ENCODE data around the gene THADA. TPM values are rescaled to one million over a fixed set of nuclear protein-coding genes. Genes with fewer than 3 reads are reported as not detected.

THADA gene
- total RNA-seq, 2 donors from 2014 or later: 23.7 to 69.5 TPM

DNA sequence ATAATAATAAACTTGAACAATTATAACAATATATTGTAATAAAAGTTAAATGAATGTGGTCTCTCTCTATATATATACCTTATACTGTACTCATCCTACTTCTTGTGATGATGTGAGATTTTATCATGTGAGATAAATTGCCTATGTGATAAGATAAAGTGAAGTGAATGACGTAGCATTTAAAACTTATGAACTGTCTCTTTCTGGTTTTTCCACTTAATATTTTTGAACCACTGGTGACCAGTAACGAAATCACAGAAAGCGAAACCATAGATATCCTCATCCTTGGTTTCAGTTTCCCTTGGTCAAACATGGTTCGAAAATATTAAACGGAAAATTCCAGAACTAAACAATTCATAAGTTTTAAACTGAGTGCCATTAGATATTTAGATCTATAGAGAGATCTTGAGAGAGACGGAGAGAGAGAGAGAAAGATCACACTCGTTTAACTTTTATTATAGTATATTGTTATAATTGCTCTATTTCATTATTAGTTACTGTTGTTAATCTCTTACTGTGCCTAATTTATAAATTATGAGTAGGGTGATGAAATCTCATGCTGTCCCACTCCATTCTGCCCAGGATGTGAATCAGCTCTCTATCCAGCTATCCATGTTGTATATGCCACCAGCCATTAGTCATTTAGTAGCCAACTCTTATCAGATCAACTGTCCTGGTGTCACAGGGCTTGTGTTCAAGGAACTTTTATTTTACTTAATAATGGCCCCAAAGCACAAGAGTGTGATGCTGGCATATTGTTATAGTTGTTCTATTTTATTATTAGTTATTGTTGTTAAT lies 156.8 kb downstream of the THADA start:
- no peak overlapping the region for H3K27ac Mint-ChIP-seq

DNA sequence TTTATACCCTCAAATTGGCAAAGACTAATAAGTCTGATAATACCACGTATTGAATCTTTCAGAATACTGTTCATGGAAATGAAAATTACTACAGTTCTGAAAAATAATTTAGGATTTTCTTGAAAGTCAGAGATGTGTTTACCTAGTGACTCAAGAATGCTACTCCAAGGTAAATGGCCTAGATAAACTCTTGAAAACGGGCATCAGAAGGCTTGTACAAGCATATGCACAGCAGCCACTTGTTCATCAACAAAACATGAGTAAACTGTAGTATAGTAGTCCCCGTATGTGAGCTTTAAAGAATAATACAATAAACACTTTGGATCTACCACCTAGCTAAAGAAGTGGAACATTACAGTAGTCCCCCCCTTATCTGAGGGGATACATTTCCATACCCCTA lies 157.5 kb downstream of the THADA start:
- Mint-ChIP-seq H3K27ac (no peak overlapping the region), H3K27me3 (no peaks in the 10 kb centered on the region), H3K4me3 (no peak overlapping the region), H3K36me3 (no peaks in the 10 kb centered on the region), H3K9me3 (no peaks in the 10 kb centered on the region), H3K4me1 (ENCODE audit: low read depth in 2 of 2) (peaks cover 9 to 12% of the 10 kb centered on the region in 2 donors)
- DNase-seq (ENCODE audit: low spot score) (no peak), ATAC-seq (no peak)

More for the DNA sequence above, 156.8 kb downstream of the THADA start:
- no peak for ATAC-seq
- DNase-seq (ENCODE audit: low spot score): no peak
- Mint-ChIP-seq H3K36me3 (no peaks in the 10 kb centered on the region), H3K9me3 (no peaks in the 10 kb centered on the region), H3K4me1 (ENCODE audit: low read depth in 2 of 2) (peaks cover 6 to 12% of the 10 kb centered on the region in 2 donors), H3K27me3 (no peaks in the 10 kb centered on the region), H3K4me3 (peak overlapping the region; percentile 38)

DNA sequence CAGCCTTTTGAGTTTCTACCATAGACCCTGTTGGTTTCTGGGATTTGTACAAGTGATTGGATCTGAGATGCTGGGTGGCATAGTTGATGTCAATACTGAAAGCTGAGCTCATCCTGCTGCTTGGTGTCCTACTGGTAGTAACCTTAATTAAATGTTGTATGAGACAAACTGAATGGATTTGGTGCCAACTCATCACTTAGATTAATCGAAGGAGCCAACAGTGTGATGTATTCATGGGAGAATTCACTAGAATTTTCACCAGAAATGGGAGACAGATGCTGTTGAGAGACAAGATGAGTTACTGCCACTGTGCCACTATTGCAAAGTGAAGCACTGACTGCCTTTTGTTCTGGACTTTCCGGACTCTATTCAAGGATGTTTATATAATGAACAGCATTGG lies 158.5 kb downstream of the THADA start:
- Mint-ChIP-seq H3K27me3 (no peaks in the 10 kb centered on the region), H3K27ac (no peak overlapping the region), H3K4me3 (no peak overlapping the region), H3K36me3 (no peaks in the 10 kb centered on the region), H3K9me3 (no peaks in the 10 kb centered on the region), H3K4me1 (ENCODE audit: low read depth in 2 of 2) (peaks cover 9 to 12% of the 10 kb centered on the region in 2 donors)
- DNase-seq (ENCODE audit: low spot score) (no peak), ATAC-seq (no peak)

DNA sequence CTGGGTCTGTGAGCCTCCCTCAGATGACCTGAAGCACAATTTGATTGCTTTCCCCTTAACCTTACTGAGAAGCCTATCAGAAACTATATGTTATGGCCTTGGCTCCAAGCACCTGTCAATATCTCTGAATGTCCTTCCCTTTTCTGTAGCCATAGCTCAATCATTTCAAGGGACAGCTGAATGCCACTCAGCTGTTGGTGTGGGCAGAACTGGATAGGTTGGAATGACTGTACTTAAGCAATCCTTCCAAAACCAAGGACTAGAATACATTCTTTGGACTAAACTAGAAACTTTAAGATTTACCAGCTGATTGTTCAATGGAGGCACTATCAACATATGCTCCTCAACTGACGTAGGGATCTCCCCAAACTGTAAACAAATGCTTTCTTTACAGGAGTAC lies 159.4 kb downstream of the THADA start:
- H3K27me3 Mint-ChIP-seq: no peaks in the 10 kb centered on the region
- no peak for DNase-seq (ENCODE audit: low spot score)
- no peaks in the 10 kb centered on the region for H3K36me3 Mint-ChIP-seq
- H3K4me1 Mint-ChIP-seq (ENCODE audit: low read depth in 2 of 2): peaks cover 9 to 12% of the 10 kb centered on the region in 2 donors
- H3K4me3 Mint-ChIP-seq: no peak overlapping the region
- no peaks in the 10 kb centered on the region for H3K9me3 Mint-ChIP-seq
- no peak for ATAC-seq
- no peak overlapping the region for H3K27ac Mint-ChIP-seq

DNA sequence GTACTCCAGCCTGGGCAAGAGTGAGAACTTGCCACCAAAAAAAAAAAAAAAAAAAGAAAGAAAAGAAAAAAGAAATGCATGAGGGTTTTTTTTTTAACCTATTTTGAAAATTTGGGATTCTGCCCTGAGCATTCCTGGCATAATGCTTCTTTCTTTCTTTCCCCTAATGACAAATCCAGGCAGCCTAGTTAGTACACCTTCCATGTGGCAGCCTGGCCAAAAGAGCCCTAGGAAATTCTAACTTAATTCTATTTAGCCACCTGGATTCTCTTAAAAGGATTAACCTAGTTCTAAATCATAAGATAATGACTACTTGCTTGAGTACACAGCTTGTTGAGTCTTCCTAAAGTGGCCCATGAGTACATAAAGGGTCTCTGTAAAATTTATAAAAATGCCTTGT lies 160.1 kb downstream of the THADA start:
- H3K9me3 Mint-ChIP-seq: no peaks in the 10 kb centered on the region
- no peak for ATAC-seq
- no peaks in the 10 kb centered on the region for H3K36me3 Mint-ChIP-seq
- H3K27ac Mint-ChIP-seq: no peak overlapping the region
- peaks cover 9 to 12% of the 10 kb centered on the region in 2 donors for H3K4me1 Mint-ChIP-seq (ENCODE audit: low read depth in 2 of 2)
- H3K27me3 Mint-ChIP-seq: no peaks in the 10 kb centered on the region
- H3K4me3 Mint-ChIP-seq: no peak overlapping the region
- DNase-seq (ENCODE audit: low spot score): no peak

DNA sequence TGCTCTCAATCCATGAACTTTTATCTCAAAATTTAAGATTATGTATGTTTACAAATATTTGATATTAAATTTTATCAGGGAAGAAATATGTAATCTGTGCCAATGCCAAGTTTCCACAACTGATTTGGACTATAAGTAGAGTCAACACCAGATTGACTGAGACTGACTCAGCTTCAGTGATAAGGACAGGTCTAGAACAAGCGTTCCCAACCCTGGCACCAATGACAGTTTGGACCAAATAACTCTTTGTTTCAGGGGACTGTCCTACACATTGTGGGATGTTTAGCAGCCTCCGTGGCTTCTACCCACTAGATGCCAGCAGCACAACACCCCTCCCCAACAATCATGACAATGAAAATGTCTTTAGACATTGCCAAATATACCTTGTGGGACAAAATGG lies 165.3 kb downstream of the THADA start:
- Mint-ChIP-seq H3K4me1 (ENCODE audit: low read depth in 2 of 2) (peaks cover 16 to 17% of the 10 kb centered on the region in 2 donors), H3K9me3 (no peaks in the 10 kb centered on the region), H3K27me3 (no peaks in the 10 kb centered on the region), H3K27ac (no peak overlapping the region), H3K36me3 (peaks cover 4% of the 10 kb centered on the region), H3K4me3 (no peak overlapping the region)
- ATAC-seq (no peak), DNase-seq (ENCODE audit: low spot score) (no peak)

DNA sequence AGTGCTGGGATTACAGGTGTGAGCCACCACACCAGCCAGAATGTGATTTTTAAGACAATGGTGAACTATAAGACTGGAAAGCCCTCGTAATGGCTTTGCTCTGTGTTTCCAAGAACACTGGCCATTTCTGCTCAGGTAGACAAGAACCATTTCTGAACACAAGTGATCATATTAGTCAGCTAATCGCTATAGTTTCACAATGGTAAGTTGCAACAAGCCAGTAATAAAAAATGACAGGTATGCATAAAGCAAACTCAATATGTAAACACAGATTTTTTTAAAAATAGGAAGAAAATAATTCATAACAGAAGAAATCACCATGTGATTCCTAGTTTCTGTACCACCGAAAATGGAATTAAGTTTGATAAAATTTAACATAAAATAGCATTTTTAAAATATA lies 166.5 kb downstream of the THADA start:
- no peak for ATAC-seq
- Mint-ChIP-seq H3K27ac (no peak overlapping the region), H3K4me1 (ENCODE audit: low read depth in 2 of 2) (peaks cover 27 to 28% of the 10 kb centered on the region in 2 donors), H3K27me3 (no peaks in the 10 kb centered on the region), H3K9me3 (no peaks in the 10 kb centered on the region), H3K36me3 (peaks cover 4% of the 10 kb centered on the region), H3K4me3 (no peak overlapping the region)
- no peak for DNase-seq (ENCODE audit: low spot score)

DNA sequence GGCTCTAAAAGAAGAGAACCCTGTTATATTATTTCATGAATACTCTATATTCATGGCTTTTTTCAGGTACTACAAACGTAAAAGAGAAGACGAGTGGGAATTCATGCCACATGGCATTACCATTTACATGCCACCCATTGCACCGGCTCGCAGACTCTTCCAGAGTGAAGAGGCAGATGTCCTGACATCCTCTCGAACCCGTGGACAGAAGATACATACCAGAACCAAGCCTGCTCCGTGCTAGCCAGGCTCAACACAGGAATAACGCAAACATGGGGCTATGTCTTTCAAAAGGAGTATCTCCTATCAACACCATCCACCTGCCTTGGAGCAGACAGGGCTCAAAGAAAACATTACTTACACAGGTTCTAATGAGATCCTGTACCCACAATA lies 168.8 kb downstream of the THADA start:
- Mint-ChIP-seq H3K27ac (peak overlapping the region; percentile 85), H3K36me3 (peaks cover 4% of the 10 kb centered on the region), H3K27me3 (no peaks in the 10 kb centered on the region), H3K4me1 (ENCODE audit: low read depth in 2 of 2) (peaks cover 27 to 36% of the 10 kb centered on the region in 2 donors), H3K4me3 (peak overlapping the region; percentile 70), H3K9me3 (no peaks in the 10 kb centered on the region)
- DNase-seq (ENCODE audit: low spot score) (no peak), ATAC-seq (no peak)

DNA sequence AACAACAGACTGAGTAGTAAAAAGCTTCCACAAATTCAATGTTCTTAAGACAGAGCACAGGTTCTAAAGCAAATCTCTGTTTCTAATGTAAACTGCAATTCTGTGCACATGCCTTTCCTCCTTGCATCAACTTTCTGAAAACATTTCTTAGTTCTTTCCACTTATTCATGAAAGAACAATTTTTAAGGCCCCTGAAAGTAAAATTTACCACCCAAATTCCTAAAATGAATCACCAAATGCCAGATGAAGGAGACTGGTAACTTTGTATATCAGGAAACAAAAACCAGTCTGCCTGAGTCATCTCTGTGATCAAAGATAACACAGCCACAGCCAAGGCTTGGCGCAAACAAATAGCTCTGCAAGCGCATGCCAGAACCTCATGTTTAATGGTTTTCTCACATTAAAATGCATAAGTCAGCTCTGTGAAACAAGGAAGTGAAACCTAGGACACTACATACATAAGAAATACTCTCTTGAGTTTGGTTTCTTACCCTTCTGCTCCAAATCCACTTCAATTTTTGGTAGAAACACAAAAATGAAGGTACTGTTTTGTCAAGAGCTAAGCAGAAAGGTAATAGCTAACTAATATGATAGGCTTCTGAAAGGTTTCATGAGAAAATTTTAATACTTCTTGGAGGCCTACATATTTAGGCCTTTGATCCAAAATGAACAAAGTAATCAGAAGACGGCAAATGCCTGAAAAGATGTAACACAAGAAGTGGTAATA lies 169.4 kb downstream of the THADA start:
- Mint-ChIP-seq H3K27ac (peak overlapping the region; percentile 85), H3K27me3 (no peaks in the 10 kb centered on the region), H3K36me3 (peaks cover 4% of the 10 kb centered on the region), H3K4me1 (ENCODE audit: low read depth in 2 of 2) (peaks cover 27 to 36% of the 10 kb centered on the region in 2 donors), H3K4me3 (peak overlapping the region; percentile 70), H3K9me3 (no peaks in the 10 kb centered on the region)
- DNase-seq (ENCODE audit: low spot score) (no peak), ATAC-seq (peak; percentile 88 to 93)

DNA sequence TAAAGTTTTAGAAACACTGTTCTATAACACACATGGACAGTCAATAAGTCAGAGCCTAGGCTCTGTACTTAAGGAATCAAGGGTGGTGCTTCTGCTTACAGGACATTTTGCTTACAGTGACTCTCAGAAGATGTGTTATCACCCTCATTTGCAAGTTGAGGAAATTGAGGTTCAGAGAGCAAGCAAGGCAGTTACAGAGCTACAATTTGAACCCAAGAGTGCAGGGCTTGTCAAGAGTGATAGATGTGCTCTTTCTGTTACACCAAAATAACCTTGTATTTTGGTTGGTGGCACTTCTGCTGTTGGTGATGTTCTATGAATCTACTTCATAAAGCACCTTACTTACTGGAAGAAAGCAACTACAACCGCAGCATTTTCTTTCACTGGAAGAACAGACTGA lies 170.2 kb downstream of the THADA start:
- no peaks in the 10 kb centered on the region for H3K27me3 Mint-ChIP-seq
- H3K36me3 Mint-ChIP-seq: peaks cover 4% of the 10 kb centered on the region
- H3K4me3 Mint-ChIP-seq: peak overlapping the region; percentile 21
- H3K27ac Mint-ChIP-seq: peak overlapping the region in 1 of 2 donors; percentile 85
- no peak for DNase-seq (ENCODE audit: low spot score)
- peaks cover 27 to 36% of the 10 kb centered on the region in 2 donors for H3K4me1 Mint-ChIP-seq (ENCODE audit: low read depth in 2 of 2)
- no peak for ATAC-seq
- no peaks in the 10 kb centered on the region for H3K9me3 Mint-ChIP-seq

DNA sequence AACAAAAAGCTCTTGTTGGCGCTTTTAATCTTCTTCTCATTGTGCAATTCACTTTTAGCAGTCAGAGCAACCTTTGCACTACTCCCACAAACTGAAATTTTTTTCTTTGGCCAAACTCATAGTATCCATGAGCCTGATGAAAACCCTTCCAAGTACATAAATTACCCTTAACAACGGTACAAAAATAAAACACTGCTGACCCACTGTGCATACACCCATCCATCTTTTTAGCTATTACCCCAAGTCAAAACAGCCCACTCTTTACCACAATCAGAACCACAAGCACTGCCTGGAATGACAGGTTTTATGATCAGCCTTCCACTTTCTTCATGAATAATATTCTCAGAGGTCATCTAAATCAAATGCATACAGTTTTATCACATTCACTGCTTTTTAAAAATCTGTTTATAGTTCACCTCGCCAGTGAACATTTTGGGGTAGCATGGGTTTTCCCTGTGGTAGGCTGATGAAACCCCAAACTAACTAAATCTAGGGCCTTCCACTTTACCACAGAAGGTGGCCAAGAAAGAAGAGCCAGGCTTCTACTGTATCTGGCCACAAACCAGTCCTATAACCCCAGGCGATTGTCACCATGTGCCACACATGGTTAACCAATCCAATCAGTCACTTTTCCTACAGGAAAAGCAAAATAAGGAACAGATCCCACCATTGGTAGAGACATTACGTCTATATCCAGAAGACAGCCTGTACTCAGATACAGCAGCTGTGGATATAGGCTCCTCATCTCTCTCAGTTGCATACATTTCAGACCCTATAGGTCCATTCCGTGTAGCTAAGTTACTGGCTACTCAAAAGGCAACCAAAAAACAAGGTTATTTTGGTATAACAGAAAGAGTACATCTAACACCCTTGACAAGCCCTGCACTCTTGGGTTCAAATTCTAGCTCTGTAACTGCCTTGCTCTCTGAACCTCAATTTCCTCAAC lies 171.3 kb downstream of the THADA start:
- peaks cover 9% of the 10 kb centered on the region for H3K36me3 Mint-ChIP-seq
- peak; percentile 62 to 67 for ATAC-seq
- no peaks in the 10 kb centered on the region for H3K9me3 Mint-ChIP-seq

DNA sequence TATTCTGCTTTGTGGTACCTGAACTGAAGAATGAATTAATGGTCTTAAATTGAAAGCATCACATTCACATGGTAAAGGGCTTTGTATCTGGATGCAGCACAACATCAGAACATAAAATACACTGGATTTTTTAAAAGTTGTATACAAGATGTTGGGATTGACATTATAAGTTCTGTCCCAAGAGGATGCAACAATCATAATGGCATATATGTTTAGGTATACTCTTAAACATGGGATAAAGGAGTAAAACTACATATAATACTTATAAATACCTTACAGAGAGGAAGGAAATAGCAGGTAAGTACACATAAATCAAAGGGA lies 171.9 kb downstream of the THADA start:
- Mint-ChIP-seq H3K9me3 (no peaks in the 10 kb centered on the region), H3K27ac (peak overlapping the region in 1 of 2 donors; percentile 85), H3K4me1 (ENCODE audit: low read depth in 2 of 2) (peaks cover 27 to 40% of the 10 kb centered on the region in 2 donors), H3K36me3 (peaks cover 9% of the 10 kb centered on the region), H3K27me3 (no peaks in the 10 kb centered on the region), H3K4me3 (no peak overlapping the region)
- no peak for DNase-seq (ENCODE audit: low spot score)
- ATAC-seq: no peak

More for the DNA sequence above, 171.3 kb downstream of the THADA start:
- H3K27me3 Mint-ChIP-seq: no peaks in the 10 kb centered on the region
- no peak for DNase-seq (ENCODE audit: low spot score)
- peak overlapping the region in 1 of 2 donors; percentile 85 for H3K27ac Mint-ChIP-seq
- peaks cover 27 to 40% of the 10 kb centered on the region in 2 donors for H3K4me1 Mint-ChIP-seq (ENCODE audit: low read depth in 2 of 2)
- peak overlapping the region; percentile 21 for H3K4me3 Mint-ChIP-seq

DNA sequence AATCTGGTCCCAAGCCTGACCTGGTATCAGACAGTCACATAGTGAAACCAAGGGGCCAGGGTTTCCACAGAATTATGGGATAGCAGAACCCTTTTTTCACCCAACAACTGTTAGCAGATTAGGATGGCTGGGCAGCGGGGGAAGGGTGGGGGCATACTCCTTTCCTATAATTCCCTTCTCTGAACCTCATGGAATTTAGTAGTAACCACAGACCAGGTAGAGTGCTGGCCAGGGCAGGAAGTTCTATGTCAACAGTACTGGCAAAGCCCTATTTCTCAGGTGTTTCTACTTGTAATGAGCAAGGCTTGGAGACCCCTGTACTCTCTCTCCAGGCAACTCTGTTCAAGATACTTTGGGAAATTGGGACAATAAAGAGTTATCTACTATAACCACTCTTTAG lies 174.6 kb downstream of the THADA start:
- H3K36me3 Mint-ChIP-seq: peaks cover 5% of the 10 kb centered on the region
- H3K9me3 Mint-ChIP-seq: no peaks in the 10 kb centered on the region
- H3K27ac Mint-ChIP-seq: no peak overlapping the region
- peaks cover 17 to 30% of the 10 kb centered on the region in 2 donors for H3K4me1 Mint-ChIP-seq (ENCODE audit: low read depth in 2 of 2)
- H3K27me3 Mint-ChIP-seq: no peaks in the 10 kb centered on the region
- no peak overlapping the region for H3K4me3 Mint-ChIP-seq
- ATAC-seq (no peak), DNase-seq (ENCODE audit: low spot score) (no peak)
